ENCODE data around the gene TTN.
A peak's percentile ranks its signal among the peaks of the same experiment; 100 is the strongest.

The TTN gene

GRCh38 chr2:178498137-178498536 lies 309.1 kb downstream of the TTN start:
- TF ChIP-seq CTCF (IDR thresholded peaks at IDR 0.05; ENCODE audit: extremely low read depth, missing control alignments): no peak

GRCh38 chr2:178496049-178496448 lies 311.2 kb downstream of the TTN start:
- TF ChIP-seq CTCF (IDR thresholded peaks at IDR 0.05; ENCODE audit: extremely low read depth, missing control alignments): no peak
- no peak for DNase-seq (ENCODE audit: low spot score)

More at GRCh38 chr2:178498137-178498536, 309.1 kb downstream of the TTN start:
- DNase-seq (ENCODE audit: low spot score): no peak

- TF ChIP-seq CTCF (IDR thresholded peaks at IDR 0.05; ENCODE audit: extremely low read depth, missing control alignments): no peak
- DNase-seq (ENCODE audit: low spot score): no peak
Measured at GRCh38 chr2:178491612-178492011, 315.6 kb downstream of the TTN start.

- no peak for DNase-seq (ENCODE audit: low spot score)
- TF ChIP-seq CTCF (IDR thresholded peaks at IDR 0.05; ENCODE audit: extremely low read depth, missing control alignments): no peak
Measured at GRCh38 chr2:178485356-178485755, 321.9 kb downstream of the TTN start.

GRCh38 chr2:178484245-178485041 lies 322.8 kb downstream of the TTN start:
- TF ChIP-seq CTCF (IDR thresholded peaks at IDR 0.05; ENCODE audit: extremely low read depth, missing control alignments): no peak
- DNase-seq (ENCODE audit: low spot score): no peak

- no peak for TF ChIP-seq CTCF (IDR thresholded peaks at IDR 0.05; ENCODE audit: extremely low read depth, missing control alignments)
- peak; percentile 60 for DNase-seq (ENCODE audit: low spot score)
Measured at GRCh38 chr2:178482437-178482836, 324.8 kb downstream of the TTN start.

- DNase-seq (ENCODE audit: low spot score): peak; percentile 94
Measured at GRCh38 chr2:178480227-178481181, 326.7 kb downstream of the TTN start, which contains the start of gene PLEKHA3. TSS of gene PLEKHA3 (plus strand) at chr2:178480457. CDS start at chr2:178480870, 413 bp downstream.

More at GRCh38 chr2:178480227-178481181, 326.7 kb downstream of the TTN start, which contains the start of gene PLEKHA3:
- no peak for TF ChIP-seq CTCF (IDR thresholded peaks at IDR 0.05; ENCODE audit: extremely low read depth, missing control alignments)
